A549 (cell line): ENCODE results near the gene C10orf67. TPM values are rescaled to one million over a fixed set of nuclear protein-coding genes. Genes with fewer than 3 reads are reported as not detected.
"Not testable (repeated sequence)": the region's sequence is repeated elsewhere in the genome, so short reads cannot be mapped to it uniquely, and the experiment has no call there.

ENCODE experiments used
- ATAC-seq, 2 experiments: fragments of 200-7000 bp in 1 of 2; fragments of >200 bp in 1 of 2; cut with Nextera tagmentation in 1 of 2; cut with Tn5 transposase in 1 of 2; 3 replicates each; pipeline versions ENCODE4 v1.8.0 to v1.9.1; 2018 to 2020; ENCODE audit warnings: mild to moderate bottlenecking in 1 of 2, moderate library complexity in 1 of 2
- CTCF ChIA-PET: fragments of 300-600 bp; sonication (Branson Sonifier 250); formaldehyde crosslinking; extraction: SDS; loops from one replicate; lab custom pipeline; 2021; ENCODE audit warnings: antibody characterized with exemption, inconsistent platforms; lab: Yijun Ruan, JAX
- POLR2A ChIA-PET: fragments of 350-600 bp; formaldehyde crosslinking; extraction: SDS; loops from one replicate; lab custom pipeline; 2021; ENCODE audit warnings: antibody characterized with exemption, inconsistent platforms; lab: Yijun Ruan, JAX
- DNase-seq, 2 experiments: peaks; one replicate each; pipeline versions ENCODE4 v3.0.0 to v3.0.0-alpha.2; 2011 to 2016; ENCODE audit warnings: low read depth in 1 of 2, low spot score in 1 of 2
- FAIRE-seq: peaks from 2 replicates; lab custom pipeline; 2011; peaks lifted over from hg19 to GRCh38; lab: Jason Lieb, UNC
- H3K27ac ChIP-seq, 2 experiments: fragments of >200 bp; sonication (Bioruptor Twin); formaldehyde crosslinking; 3 replicates each; pipeline ENCODE4 v1.5.1; 2016 to 2017
- H3K4me1 ChIP-seq: fragments of >200 bp; sonication (Bioruptor Twin); formaldehyde crosslinking; 3 replicates; pipeline ENCODE4 v1.6.1; 2016
- H3K4me2 ChIP-seq: fragments of >200 bp; sonication (Bioruptor Twin); formaldehyde crosslinking; 3 replicates; pipeline ENCODE4 v1.6.1; 2016
- H3K4me3 ChIP-seq: fragments of >200 bp; sonication (Bioruptor Twin); formaldehyde crosslinking; 3 replicates; pipeline ENCODE4 v1.5.1; 2016
- H3K9me3 ChIP-seq: fragments of >200 bp; sonication (Bioruptor Twin); formaldehyde crosslinking; 3 replicates; pipeline ENCODE4 v1.6.1; 2016
- BCL3 ChIP-seq: fragments of >200 bp; sonication (Bioruptor Twin); formaldehyde crosslinking; IDR thresholded peaks from 3 replicates; pipeline ENCODE4 v1.6.1; 2016
- BHLHE40 ChIP-seq: IDR thresholded peaks from 2 replicates; pipeline ENCODE4 v1.6.1; 2012; ENCODE audit warnings: low read depth, low read length, inconsistent platforms
- CBX2 ChIP-seq: fragments of 200-600 bp; sonication (generic); IDR thresholded peaks from 2 replicates; pipeline ENCODE4 v1.6.1; 2016; ENCODE audit warnings: low read depth, mild to moderate bottlenecking, borderline replicate concordance
- CHD2 ChIP-seq: fragments of 150-350 bp; IDR thresholded peaks from 2 replicates; pipeline ENCODE4 v1.6.1; 2014; ENCODE audit warnings: low read length; ENCODE audit not compliant: partially characterized antibody
- CHD4 ChIP-seq: fragments of 200-600 bp; sonication (generic); IDR thresholded peaks from 2 replicates; pipeline ENCODE4 v1.6.1; 2016; ENCODE audit warnings: antibody characterized with exemption, mild to moderate bottlenecking, borderline replicate concordance
- CTCF ChIP-seq: fragments of >200 bp; sonication (Bioruptor Twin); formaldehyde crosslinking; IDR thresholded peaks from 3 replicates; pipeline ENCODE4 v1.5.1; 2016
- FOXS1 ChIP-seq: fragments of 250-450 bp; sonication (Bioruptor Pico); IDR thresholded peaks from 2 replicates; pipeline ENCODE4 v1.5.0; 2020; ENCODE audit warnings: mild to moderate bottlenecking, moderate library complexity
- GATA3 ChIP-seq: IDR thresholded peaks from 2 replicates; pipeline ENCODE4 v1.6.1; 2012; ENCODE audit warnings: borderline replicate concordance
- HES2 ChIP-seq: fragments of >200 bp; sonication (Bioruptor Twin); formaldehyde crosslinking; IDR thresholded peaks from 2 replicates; pipeline ENCODE4 v1.6.1; 2016
- HOXA7 ChIP-seq: fragments of 250-450 bp; sonication (Bioruptor Pico); IDR thresholded peaks from 2 replicates; pipeline ENCODE4 v1.5.0; 2020; ENCODE audit warnings: mild to moderate bottlenecking, moderate library complexity
- JUNB ChIP-seq: fragments of >200 bp; sonication (Bioruptor Twin); formaldehyde crosslinking; IDR thresholded peaks from 2 replicates; pipeline ENCODE4 v1.6.1; 2016
- POLR2AphosphoS2 ChIP-seq: conservative IDR thresholded peaks from 2 replicates; pipeline ENCODE4 v1.6.1; 2012; ENCODE audit warnings: low read length, improper control_type of control experiment, inconsistent platforms
- RARB ChIP-seq: fragments of 250-450 bp; sonication (Bioruptor Pico); IDR thresholded peaks from 2 replicates; pipeline ENCODE4 v1.8.0; 2021; ENCODE audit warnings: mild to moderate bottlenecking, moderate library complexity
- TFCP2L1 ChIP-seq: fragments of 250-450 bp; sonication (Bioruptor Pico); IDR thresholded peaks from 2 replicates; pipeline ENCODE4 v1.5.0; 2021; ENCODE audit warnings: mild to moderate bottlenecking
- TP53 ChIP-seq: fragments of 250-450 bp; sonication (Bioruptor Pico); IDR thresholded peaks from 2 replicates; pipeline ENCODE4 v1.5.0; 2021; ENCODE audit warnings: mild to moderate bottlenecking, moderate library complexity
- USF2 ChIP-seq: fragments of 450-650 bp; IDR thresholded peaks from 2 replicates; pipeline ENCODE4 v1.6.1; 2014; ENCODE audit warnings: antibody characterized with exemption
- WGBS: methylation state at CpG from one replicate; pipeline ENCODE4 v1.1.6; 2017; ENCODE audit errors: missing lambda C conversion rate; 5-methylcytosine and 5-hydroxymethylcytosine counted together
- polyA plus RNA-seq, 4 experiments: library from polyadenylated mRNA; depleted of rRNA in 3 of 4; stranded (reverse); fragments of >200 nt; fragmentation: RNase III in 1 of 4; extraction: RNeasy Plus Mini Kit Qiagen cat#74134 plus additional on column Dnase treatment in 1 of 4; gene quantifications; 2 replicates in 3 of 4; 3 replicates in 1 of 4; pipeline ENCODE4 v1.2.3, GENCODE V29; 2011 to 2017

The C10orf67 gene
- polyA plus RNA-seq, 2 of the 4 experiments (the other 2 are of a cell fraction) = 0.06 to 0.09 TPM

- Histone ChIP-seq H3K4me1 (no peaks in the 10 kb centered on the region), H3K4me3 (no peak overlapping the region), H3K4me2 (no peak overlapping the region), H3K27ac (no peak overlapping the region), H3K9me3 (no peaks in the 10 kb centered on the region)
- TF ChIP-seq CBX2 (no peak), TP53 (CRISPR knock-in tag) (no peak), HES2 (no peak), USF2 (no peak), POLR2AphosphoS2 (no peak), HOXA7 (no peak), RARB (CRISPR knock-in tag) (no peak), TFCP2L1 (CRISPR knock-in tag) (no peak)
- no peak for DNase-seq
- CTCF ChIA-PET = no interaction called here
- FAIRE-seq = no peak
- WGBS = 44% methylated on average over 7 of the region's 7 CpGs
- POLR2A ChIA-PET = no interaction called here
- no peak for ATAC-seq
These were observed 24.4 kb upstream of the C10orf67 start for GRCh38 chr10:23368816-23369640.

- 45% methylated on average over 6 of the region's 6 CpGs for WGBS
- DNase-seq (no peak), ATAC-seq (no peak)
- CTCF ChIA-PET = no interaction called here
- TF ChIP-seq CHD2 (no peak), JUNB (no peak), USF2 (no peak), CHD4 (no peak), GATA3 (no peak), BHLHE40 (no peak), FOXS1 (CRISPR knock-in tag) (no peak), CTCF (no peak), BCL3 (no peak)
- TF ChIP-seq, all 56 proteins: peak for 0
- Histone ChIP-seq H3K27ac (no peak overlapping the region), H3K4me3 (no peak overlapping the region), H3K4me1 (no peaks in the 10 kb centered on the region), H3K4me2 (no peak overlapping the region), H3K9me3 (no peaks in the 10 kb centered on the region)
- FAIRE-seq = no peak
- POLR2A ChIA-PET = no interaction called here
These were observed 23.4 kb upstream of the C10orf67 start for GRCh38 chr10:23367896-23368595.

GRCh38 chr10:23365417-23366030, 20.9 kb upstream of the C10orf67 start:
- H3K4me1 ChIP-seq, H3K4me3 ChIP-seq, ATAC-seq, H3K4me2 ChIP-seq, FAIRE-seq, POLR2A ChIA-PET, H3K9me3 ChIP-seq, H3K27ac ChIP-seq: not testable (repeated sequence)
- DNase-seq = peak in 1 of 2 experiments; percentile 7
- WGBS = 29% methylated on average over 4 of the region's 4 CpGs
- CTCF ChIA-PET = interaction anchor here (1.2 kb wide), 1 partner anchor 9 kb away, joined by 3 read pairs; no protein-coding TSS in a partner anchor
